Upper lobe of left lung (tissue), 4 donors: ENCODE results near the gene TRPC1.

Source experiments
- CTCF ChIP-seq, 6 experiments: fragments of 450-650 bp in 4 of 6; fragments of 200-600 bp in 2 of 6; sonication (generic) in 2 of 6; IDR thresholded peaks; one replicate each; pipeline ENCODE4 v1.5.1; 2016 to 2019; ENCODE audit warnings: antibody characterized with exemption in 6 of 6
- POLR2A ChIP-seq, 4 donors: fragments of 450-650 bp; IDR thresholded peaks; one replicate each; pipeline ENCODE4 v1.5.1; 2016 to 2017; ENCODE audit warnings: antibody characterized with exemption in 4 of 4, mild to moderate bottlenecking in 2 of 4
- POLR2AphosphoS5 ChIP-seq, 2 donors: sonication (generic); formaldehyde crosslinking; IDR thresholded peaks; one replicate each; pipeline ENCODE4 v1.5.1; 2017; ENCODE audit warnings: antibody characterized with exemption in 2 of 2

- TF ChIP-seq CTCF (IDR thresholded peaks at IDR 0.05) (no peak), POLR2A (IDR thresholded peaks at IDR 0.05) (no peak), POLR2AphosphoS5 (IDR thresholded peaks at IDR 0.05) (no peak)
These were observed 71.5 kb downstream of the TRPC1 start for GRCh38 chr3:142795332-142795731.
